Brain microvascular endothelial cell (primary cell): ENCODE data around the gene FOXS1.

Source experiments
- DNase-seq: peaks from one replicate; pipeline ENCODE4 v3.0.0-alpha.2; 2020
- H3K27ac ChIP-seq: fragments of 250-450 bp; sonication (Bioruptor Pico); 2 replicates; pipeline ENCODE4 v1.5.1; 2020; ENCODE audit warnings: mild to moderate bottlenecking, moderate library complexity
- H3K27me3 ChIP-seq: fragments of 250-450 bp; sonication (Bioruptor Pico); replicated peaks from 2 replicates; pipeline ENCODE4 v1.5.1; 2020; ENCODE audit warnings: mild to moderate bottlenecking
- H3K36me3 ChIP-seq: fragments of 250-450 bp; sonication (Bioruptor Pico); replicated peaks from 2 replicates; pipeline ENCODE4 v1.5.1; 2020; ENCODE audit warnings: mild to moderate bottlenecking
- H3K4me3 ChIP-seq: 2 replicates; pipeline ENCODE4 v1.5.1; 2011; ENCODE audit warnings: low read depth, mild to moderate bottlenecking, control low read depth, low read length, moderate library complexity
- CTCF ChIP-seq: IDR thresholded peaks from 2 replicates; pipeline ENCODE4 v1.5.1; 2011; ENCODE audit warnings: low read depth, mild to moderate bottlenecking, moderate library complexity, low read length, control low read depth, inconsistent platforms; ENCODE audit errors: missing control alignments
- in situ Hi-C: cut with HindIII; loops from 2 replicates; pipeline ENCODE4 v1.10.0; 2017; ENCODE audit warnings: low sequenced_read_pairs, low pct_ligation_motif_present

The FOXS1 gene

GRCh38 chr20:31797364-31797763, 48.0 kb downstream of the FOXS1 start:
- peaks cover 35% of the 10 kb centered on the region for H3K36me3 ChIP-seq
- no peak overlapping the region for H3K27ac ChIP-seq
- no peak overlapping the region for H3K4me3 ChIP-seq
- no peak for TF ChIP-seq CTCF
- in situ Hi-C loops: no loop called here
- no peaks in the 10 kb centered on the region for H3K27me3 ChIP-seq
- no peak for DNase-seq
